Breast epithelium (tissue), 4 donors: ENCODE measurements around the gene SORBS2. TPM values are rescaled to one million over a fixed set of nuclear protein-coding genes. Genes with fewer than 3 reads are reported as not detected.

ENCODE experiments used
- DNase-seq, 2 donors: peaks; one replicate each; pipeline ENCODE4 v3.0.0-alpha.2; 2019; ENCODE audit warnings: low spot score in 2 of 2
- H3K27ac ChIP-seq, 2 donors: fragments of 200-600 bp; sonication (generic) in 1 of 2; one replicate each; pipeline ENCODE4 v1.5.1; 2016 to 2019; ENCODE audit warnings: mild to moderate bottlenecking in 1 of 2
- H3K27me3 ChIP-seq, 2 donors: fragments of 200-600 bp; sonication (generic) in 1 of 2; one replicate each; pipeline versions ENCODE4 v1.5.1 to v1.6.0; 2017 to 2019; ENCODE audit warnings: control low read depth in 1 of 2, mild to moderate bottlenecking in 1 of 2
- H3K36me3 ChIP-seq: fragments of 200-600 bp; one replicate; pipeline ENCODE4 v1.5.1; 2019
- H3K4me1 ChIP-seq, 2 donors: fragments of 200-600 bp; sonication (generic); one replicate each; pipeline ENCODE4 v1.5.1; 2016 to 2019; ENCODE audit warnings: control low read depth in 1 of 2
- H3K4me3 ChIP-seq, 3 donors: fragments of 200-600 bp; sonication (generic); 1 replicate in 2 of 3; 2 replicates in 1 of 3; pipeline ENCODE4 v1.5.1; 2016 to 2019; ENCODE audit warnings: mild to moderate bottlenecking in 3 of 3, moderate library complexity in 2 of 3
- H3K9me3 ChIP-seq, 2 donors: fragments of 200-600 bp; sonication (generic) in 1 of 2; one replicate each; pipeline ENCODE4 v1.5.1; 2016 to 2019; ENCODE audit warnings: control low read depth in 1 of 2
- POLR2A ChIP-seq: fragments of 450-650 bp; IDR thresholded peaks from one replicate; pipeline ENCODE4 v1.6.1; 2016; ENCODE audit warnings: antibody characterized with exemption, mild to moderate bottlenecking, moderate library complexity
- POLR2AphosphoS5 ChIP-seq, 3 donors: sonication (generic); formaldehyde crosslinking; IDR thresholded peaks; one replicate each; pipeline ENCODE4 v1.6.1; 2017; ENCODE audit warnings: antibody characterized with exemption in 3 of 3
- intact Hi-C: fragments of 100-400 bp; cut with DNase I; formaldehyde crosslinking; loops from one replicate; pipeline ENCODE4 v1.15.1; 2023; ENCODE audit warnings: low total_unique reads
- total RNA-seq, 3 donors: library from RNA; depleted of rRNA; stranded (reverse); fragments of >200 nt; gene quantifications; one replicate each; pipeline ENCODE4 v1.1.0, GENCODE V29; 2016
- TF ChIP-seq, protein P1 (sequence below), 3 donors: fragments of 450-650 bp; IDR thresholded peaks; one replicate each; pipeline ENCODE4 v1.5.1; 2016 to 2017; ENCODE audit warnings: antibody characterized with exemption in 3 of 3, mild to moderate bottlenecking in 3 of 3, moderate library complexity in 3 of 3

SORBS2 gene
- total RNA-seq, 3 donors from 2014 or later = 21.8 to 132 (median 105) TPM

DNA sequence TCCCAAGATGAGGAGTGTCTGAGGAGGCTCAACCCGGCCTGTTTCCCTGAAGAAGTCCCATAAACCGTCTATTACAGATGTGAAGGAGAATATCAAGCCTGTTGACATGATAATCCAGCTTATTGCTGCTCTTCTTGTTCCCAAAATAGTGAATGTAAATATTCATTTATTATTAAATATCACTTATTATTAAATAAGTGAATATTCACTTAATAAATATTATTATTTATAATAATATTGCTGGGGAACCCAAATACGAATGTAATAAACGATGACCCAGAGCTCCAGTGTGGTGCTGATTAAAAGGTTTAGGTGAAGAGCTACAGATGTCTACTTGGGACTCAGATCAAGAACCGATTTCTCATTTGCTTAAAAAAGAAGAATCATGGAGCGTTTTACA, 23.8 kb upstream of the SORBS2 start:
- H3K27ac ChIP-seq = no peak overlapping the region
- intact Hi-C loops = no loop called here
- no peaks in the 10 kb centered on the region for H3K36me3 ChIP-seq
- H3K4me3 ChIP-seq = no peak overlapping the region
- no peaks in the 10 kb centered on the region for H3K9me3 ChIP-seq
- H3K27me3 ChIP-seq = no peaks in the 10 kb centered on the region
- no peaks in the 10 kb centered on the region for H3K4me1 ChIP-seq
- no peak for TF ChIP-seq POLR2A
- no peak for DNase-seq

DNA sequence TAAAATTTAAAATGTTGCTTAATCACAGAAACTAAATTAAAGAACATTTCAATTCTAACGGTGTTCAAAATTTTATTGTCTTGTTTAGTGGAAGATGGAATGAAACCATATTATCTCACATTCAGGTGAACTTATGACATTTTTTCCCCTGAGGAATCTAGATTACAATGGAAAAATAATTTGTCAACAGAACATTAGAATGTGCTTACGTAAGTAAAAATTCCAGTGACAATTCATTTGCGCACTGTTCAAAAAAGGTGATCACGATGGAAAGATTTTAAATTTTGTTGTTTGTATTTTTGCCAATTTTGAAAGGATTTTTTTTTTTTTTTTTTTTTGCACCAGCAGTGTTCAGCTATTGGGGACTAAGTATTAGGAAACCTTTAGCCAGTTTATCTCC, 23.3 kb upstream of the SORBS2 start:
- H3K36me3 ChIP-seq = no peaks in the 10 kb centered on the region
- no peak overlapping the region for H3K4me3 ChIP-seq
- DNase-seq = no peak
- H3K27me3 ChIP-seq = no peaks in the 10 kb centered on the region
- no peak overlapping the region for H3K27ac ChIP-seq
- no peaks in the 10 kb centered on the region for H3K9me3 ChIP-seq
- intact Hi-C loops = no loop called here
- TF ChIP-seq, protein P1, sequence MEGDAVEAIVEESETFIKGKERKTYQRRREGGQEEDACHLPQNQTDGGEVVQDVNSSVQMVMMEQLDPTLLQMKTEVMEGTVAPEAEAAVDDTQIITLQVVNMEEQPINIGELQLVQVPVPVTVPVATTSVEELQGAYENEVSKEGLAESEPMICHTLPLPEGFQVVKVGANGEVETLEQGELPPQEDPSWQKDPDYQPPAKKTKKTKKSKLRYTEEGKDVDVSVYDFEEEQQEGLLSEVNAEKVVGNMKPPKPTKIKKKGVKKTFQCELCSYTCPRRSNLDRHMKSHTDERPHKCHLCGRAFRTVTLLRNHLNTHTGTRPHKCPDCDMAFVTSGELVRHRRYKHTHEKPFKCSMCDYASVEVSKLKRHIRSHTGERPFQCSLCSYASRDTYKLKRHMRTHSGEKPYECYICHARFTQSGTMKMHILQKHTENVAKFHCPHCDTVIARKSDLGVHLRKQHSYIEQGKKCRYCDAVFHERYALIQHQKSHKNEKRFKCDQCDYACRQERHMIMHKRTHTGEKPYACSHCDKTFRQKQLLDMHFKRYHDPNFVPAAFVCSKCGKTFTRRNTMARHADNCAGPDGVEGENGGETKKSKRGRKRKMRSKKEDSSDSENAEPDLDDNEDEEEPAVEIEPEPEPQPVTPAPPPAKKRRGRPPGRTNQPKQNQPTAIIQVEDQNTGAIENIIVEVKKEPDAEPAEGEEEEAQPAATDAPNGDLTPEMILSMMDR (IDR thresholded peaks at IDR 0.05) = no peak
- no peak for TF ChIP-seq POLR2A
- TF ChIP-seq POLR2AphosphoS5 (IDR thresholded peaks at IDR 0.05) = no peak
- no peaks in the 10 kb centered on the region for H3K4me1 ChIP-seq

DNA sequence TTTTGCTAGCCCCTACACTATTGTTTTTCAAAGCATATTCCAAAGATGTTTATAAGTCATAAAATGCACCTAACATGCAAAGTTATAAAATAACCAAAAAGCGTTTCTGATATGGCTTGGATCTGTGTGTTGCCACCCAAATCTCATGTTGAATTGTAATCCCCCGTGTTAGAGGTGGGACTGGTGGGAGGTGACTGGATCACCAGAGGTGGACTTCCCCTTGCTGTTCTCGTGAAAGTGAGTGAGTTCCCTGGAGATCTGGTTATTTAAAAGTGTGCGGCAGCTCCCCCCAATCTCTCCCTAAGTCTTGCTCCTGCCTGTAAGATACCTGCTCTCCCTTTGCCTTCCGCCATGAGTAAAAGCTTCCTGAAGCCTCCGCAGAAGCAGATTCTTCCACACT, 22.8 kb upstream of the SORBS2 start:
- DNase-seq = no peak
- TF ChIP-seq POLR2AphosphoS5 (IDR thresholded peaks at IDR 0.05) = no peak
- TF ChIP-seq POLR2A = no peak
- TF ChIP-seq, protein P1 (IDR thresholded peaks at IDR 0.05) = no peak
- intact Hi-C loops = no loop called here
- H3K36me3 ChIP-seq = no peaks in the 10 kb centered on the region
- H3K4me3 ChIP-seq = no peak overlapping the region
- no peaks in the 10 kb centered on the region for H3K4me1 ChIP-seq
- no peaks in the 10 kb centered on the region for H3K27me3 ChIP-seq
- H3K27ac ChIP-seq = no peak overlapping the region
- H3K9me3 ChIP-seq = no peaks in the 10 kb centered on the region

DNA sequence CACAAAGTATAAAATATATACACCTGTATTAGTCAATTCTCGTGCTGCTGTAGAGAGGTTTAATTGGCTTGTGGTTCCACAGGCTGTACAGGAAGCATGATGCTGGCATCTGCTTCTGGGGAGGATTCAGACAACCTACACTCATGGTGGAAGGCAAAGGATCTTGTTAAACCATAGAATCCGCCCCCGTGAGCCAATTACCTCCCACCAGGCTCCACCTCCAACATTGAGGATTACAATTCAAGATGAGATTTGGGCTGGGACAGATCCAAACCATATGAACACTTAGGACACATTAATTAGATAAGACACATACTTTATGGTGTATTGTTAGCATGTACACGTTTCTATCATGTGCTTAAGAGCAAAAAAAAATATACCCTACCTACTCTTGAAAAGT, 22.1 kb upstream of the SORBS2 start:
- TF ChIP-seq, protein P1 (IDR thresholded peaks at IDR 0.05) = no peak
- no peak for TF ChIP-seq POLR2AphosphoS5 (IDR thresholded peaks at IDR 0.05)
- TF ChIP-seq POLR2A = no peak
- H3K4me3 ChIP-seq = no peak overlapping the region
- no peaks in the 10 kb centered on the region for H3K27me3 ChIP-seq
- no peaks in the 10 kb centered on the region for H3K36me3 ChIP-seq
- H3K9me3 ChIP-seq = no peaks in the 10 kb centered on the region
- DNase-seq = no peak
- H3K4me1 ChIP-seq = no peaks in the 10 kb centered on the region
- intact Hi-C loops = no loop called here
- no peak overlapping the region for H3K27ac ChIP-seq

DNA sequence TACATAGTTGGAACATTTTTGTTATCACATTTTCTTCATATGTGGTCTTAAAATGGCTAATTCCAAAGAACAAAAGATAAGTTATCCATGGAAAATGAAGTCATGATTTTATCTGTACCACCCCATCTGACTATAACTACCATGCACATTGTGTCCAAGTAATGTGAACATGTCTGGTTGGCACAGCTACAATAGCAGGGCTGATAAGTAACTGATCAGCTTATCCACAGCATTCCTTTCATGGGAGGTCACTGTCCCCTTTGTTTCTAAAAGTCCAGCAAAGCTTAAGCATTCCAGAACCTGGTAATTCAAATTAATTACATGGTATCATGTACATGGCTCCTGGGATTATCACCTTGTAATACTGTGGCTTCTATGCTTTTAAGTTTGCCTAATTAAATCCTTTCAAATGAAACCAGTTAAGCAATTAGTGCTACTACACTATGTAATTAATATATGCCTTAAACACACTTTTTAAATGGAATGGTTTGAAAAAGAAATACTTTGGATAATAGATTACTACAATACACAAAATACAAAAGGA, 21.1 kb upstream of the SORBS2 start:
- H3K27ac ChIP-seq = no peak overlapping the region
- H3K36me3 ChIP-seq = no peaks in the 10 kb centered on the region
- no peaks in the 10 kb centered on the region for H3K4me1 ChIP-seq
- intact Hi-C loops = no loop called here
- H3K4me3 ChIP-seq = no peak overlapping the region
- TF ChIP-seq, protein P1 (IDR thresholded peaks at IDR 0.05) = no peak
- TF ChIP-seq POLR2A (no peak), POLR2AphosphoS5 (IDR thresholded peaks at IDR 0.05) (no peak)
- no peaks in the 10 kb centered on the region for H3K27me3 ChIP-seq
- no peaks in the 10 kb centered on the region for H3K9me3 ChIP-seq
- DNase-seq = no peak
